HG03097 (cell line): ENCODE measurements around the gene SCARF2.
"Not testable (repeated sequence)": the region's sequence is repeated elsewhere in the genome, so short reads cannot be mapped to it uniquely, and the experiment has no call there.

Source experiments
- ATAC-seq: cut with Tn5 transposase; IDR thresholded peaks from one replicate; pipeline ENCODE4 v1.9.1; 2021; ENCODE audit not compliant: unreplicated experiment, low FRiP score

SCARF2 gene

GRCh38 chr22:20429254-20430100 lies 8.1 kb downstream of the SCARF2 start:
- ATAC-seq = no peak

- ATAC-seq = no peak
Observed at GRCh38 chr22:20428496-20429253, 8.9 kb downstream of the SCARF2 start.

GRCh38 chr22:20427945-20428417 lies 9.6 kb downstream of the SCARF2 start:
- no peak for ATAC-seq

GRCh38 chr22:20427104-20427944 lies 10.3 kb downstream of the SCARF2 start:
- no peak for ATAC-seq

- ATAC-seq = no peak
Observed at GRCh38 chr22:20426259-20426615, 11.4 kb downstream of the SCARF2 start.

GRCh38 chr22:20425566-20426258 lies 11.9 kb downstream of the SCARF2 start:
- no peak for ATAC-seq

GRCh38 chr22:20424932-20425565 lies 12.6 kb downstream of the SCARF2 start:
- no peak for ATAC-seq

- ATAC-seq = no peak
Observed at GRCh38 chr22:20424568-20424931, 13.1 kb downstream of the SCARF2 start.

- no peak for ATAC-seq
Observed at GRCh38 chr22:20423906-20424551, 13.6 kb downstream of the SCARF2 start.

- ATAC-seq = no peak
Observed at GRCh38 chr22:20423008-20423905, 14.4 kb downstream of the SCARF2 start.

- no peak for ATAC-seq
Observed at GRCh38 chr22:20422271-20423007, 15.2 kb downstream of the SCARF2 start.

GRCh38 chr22:20421507-20421874 lies 16.1 kb downstream of the SCARF2 start:
- ATAC-seq = no peak

GRCh38 chr22:20420157-20420842 lies 17.3 kb downstream of the SCARF2 start:
- ATAC-seq = no peak

GRCh38 chr22:20419664-20419951 lies 18.0 kb downstream of the SCARF2 start:
- ATAC-seq = no peak

GRCh38 chr22:20418211-20418788 lies 19.3 kb downstream of the SCARF2 start:
- no peak for ATAC-seq

- ATAC-seq = not testable (repeated sequence)
Observed at GRCh38 chr22:20415699-20416098, 21.9 kb downstream of the SCARF2 start.

GRCh38 chr22:20415241-20415640 lies 22.4 kb downstream of the SCARF2 start:
- not testable (repeated sequence) for ATAC-seq
